OCI-M2 (cell line): Measurements from ENCODE around the gene ARG1.
"Not testable (repeated sequence)": the region's sequence is repeated elsewhere in the genome, so short reads cannot be mapped to it uniquely, and the experiment has no call there.

Experiments used
- DNase-seq: peaks from one replicate; lab custom pipeline; 2025; ENCODE audit not compliant: unreplicated experiment; lab: John Stamatoyannopoulos, UW

The ARG1 gene

GRCh38 chr6:131572686-131573415 is at the start of gene ARG1:
TSS of gene ARG1 (plus strand) at chr6:131573226. CDS start at chr6:131573283, 57 bp downstream.
- no peak for DNase-seq

DNA sequence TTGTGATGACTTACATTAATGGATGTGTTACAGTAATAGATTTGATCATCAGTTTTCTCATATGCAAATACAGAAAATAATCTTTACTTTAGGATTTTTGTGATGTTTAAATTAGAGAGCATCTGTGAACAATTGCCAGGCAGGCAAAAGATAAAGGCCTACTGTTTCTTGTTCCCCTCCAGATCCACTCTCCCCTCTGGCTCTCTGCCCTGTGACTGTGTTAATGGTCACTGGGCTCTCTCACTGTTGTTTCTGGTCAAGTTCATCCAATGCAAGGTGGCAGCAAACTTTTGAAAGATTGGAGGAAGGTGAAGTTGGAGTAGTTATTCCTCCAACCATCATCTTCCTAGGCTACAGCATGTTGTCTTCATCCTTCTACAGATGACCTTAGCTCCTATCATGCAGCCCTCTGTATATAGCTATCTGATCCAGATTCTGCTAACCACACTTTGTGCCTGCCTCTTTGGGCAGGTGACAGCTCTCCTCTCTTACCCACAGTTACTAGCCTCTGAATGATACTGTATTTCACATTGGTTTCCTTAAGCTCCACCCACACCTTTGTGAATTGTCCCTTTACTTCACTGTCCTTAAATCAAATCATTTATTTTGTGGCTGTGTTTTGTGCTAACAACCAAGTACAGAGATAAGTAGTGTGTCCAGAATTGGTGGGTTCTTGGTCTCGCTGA is 48.9 kb upstream of the ARG1 start:
- no peak for DNase-seq

DNA sequence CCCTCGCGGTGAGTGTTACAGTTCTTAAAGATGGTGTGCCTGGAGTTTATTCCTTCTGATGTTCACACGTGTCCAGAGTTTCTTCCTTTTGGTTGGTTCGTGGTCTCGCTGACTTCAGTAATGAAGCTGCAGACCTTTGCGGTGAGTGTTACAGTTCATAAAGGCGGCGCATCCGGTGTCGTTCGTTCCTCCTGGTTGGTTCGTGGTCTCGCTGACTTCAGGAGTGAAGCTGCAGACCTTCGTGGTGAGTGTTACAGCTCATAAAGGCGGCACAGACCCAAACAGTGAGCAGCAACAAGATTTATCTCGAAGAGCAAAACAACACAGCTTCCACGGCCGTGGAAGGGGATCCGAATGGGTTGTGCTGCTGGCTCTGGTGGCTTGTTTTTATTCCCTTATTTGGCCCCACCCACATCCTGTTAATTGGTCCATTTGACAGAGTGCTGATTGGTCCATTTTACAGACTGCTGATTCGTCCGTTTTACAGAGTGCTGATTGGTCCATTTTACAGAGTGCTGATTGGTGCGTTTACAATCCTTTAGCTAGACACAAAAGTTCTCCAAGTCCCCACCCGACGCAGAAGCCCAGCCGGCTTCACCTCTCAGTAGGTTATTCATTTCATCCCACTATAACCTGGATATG is 48.2 kb upstream of the ARG1 start:
- no peak for DNase-seq

- not testable (repeated sequence) for DNase-seq
Measured at GRCh38 chr6:131530936-131531335, 42.1 kb upstream of the ARG1 start.

- not testable (repeated sequence) for DNase-seq
Measured at GRCh38 chr6:131531681-131532080, 41.3 kb upstream of the ARG1 start.

DNA sequence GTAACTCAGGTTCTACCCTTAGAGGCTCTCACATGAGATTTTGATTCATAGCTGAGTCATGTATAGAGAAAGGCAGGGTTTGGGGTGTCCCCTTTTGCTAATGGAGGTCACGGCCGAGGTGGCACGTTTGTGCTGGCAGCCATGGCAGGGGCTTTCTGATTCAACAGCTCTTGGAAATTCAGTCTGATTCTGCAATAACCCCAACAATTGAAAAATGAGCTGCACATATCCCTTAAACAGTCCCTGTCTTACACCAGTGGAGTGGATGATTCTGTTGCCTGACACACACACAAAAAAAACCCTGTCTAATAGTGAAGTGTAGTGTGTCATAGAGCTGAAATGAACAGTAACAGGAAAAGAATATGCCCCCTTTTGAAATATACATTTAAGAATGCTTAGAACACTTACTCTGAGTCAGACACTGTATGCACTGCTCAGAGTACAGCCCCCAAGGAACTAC is 40.4 kb upstream of the ARG1 start:
- DNase-seq, result no peak

GRCh38 chr6:131538615-131539014 is 34.4 kb upstream of the ARG1 start:
- DNase-seq, result not testable (repeated sequence)

GRCh38 chr6:131545317-131545716 is 27.7 kb upstream of the ARG1 start:
- no peak for DNase-seq

DNA sequence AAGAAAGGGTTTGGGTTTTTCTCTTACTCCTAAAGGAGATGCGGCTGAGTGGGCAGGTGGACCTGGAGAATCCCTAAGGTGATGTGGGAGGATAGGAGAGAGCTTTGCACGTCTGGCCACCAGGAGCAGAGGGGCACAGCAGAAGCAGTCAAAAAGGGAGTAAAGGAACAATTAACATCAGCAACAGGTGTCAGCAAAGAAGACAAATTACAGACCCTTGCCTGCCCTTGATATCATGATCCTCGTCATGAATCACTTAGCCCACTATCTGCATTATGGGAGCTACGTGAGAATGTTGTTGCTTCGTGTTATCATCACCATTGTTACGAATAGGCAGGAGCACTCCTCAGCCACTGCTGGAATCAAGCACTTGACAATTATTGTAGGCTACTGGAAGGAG is 25.5 kb upstream of the ARG1 start:
- DNase-seq, result no peak

- DNase-seq, result no peak
Measured at GRCh38 chr6:131548441-131548840, 24.6 kb upstream of the ARG1 start.

DNA sequence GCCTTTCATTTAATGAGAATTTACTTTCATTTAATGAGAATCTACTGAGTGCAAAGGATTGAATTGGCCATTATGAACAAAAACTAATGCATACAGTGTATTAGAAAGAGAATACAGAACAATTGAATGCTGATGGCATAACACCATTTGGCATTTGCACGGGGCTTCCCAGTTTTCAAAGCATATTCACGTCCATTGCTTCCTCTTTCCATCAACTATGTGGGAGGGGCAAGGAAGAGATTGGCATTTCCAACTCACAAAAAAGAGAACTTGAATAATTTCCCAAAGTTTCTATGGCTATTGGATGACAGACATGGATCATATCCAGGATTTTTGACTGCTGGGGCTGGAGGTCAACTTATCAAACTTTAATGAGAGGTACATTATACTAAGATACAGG is 23.2 kb upstream of the ARG1 start:
- no peak for DNase-seq

DNA sequence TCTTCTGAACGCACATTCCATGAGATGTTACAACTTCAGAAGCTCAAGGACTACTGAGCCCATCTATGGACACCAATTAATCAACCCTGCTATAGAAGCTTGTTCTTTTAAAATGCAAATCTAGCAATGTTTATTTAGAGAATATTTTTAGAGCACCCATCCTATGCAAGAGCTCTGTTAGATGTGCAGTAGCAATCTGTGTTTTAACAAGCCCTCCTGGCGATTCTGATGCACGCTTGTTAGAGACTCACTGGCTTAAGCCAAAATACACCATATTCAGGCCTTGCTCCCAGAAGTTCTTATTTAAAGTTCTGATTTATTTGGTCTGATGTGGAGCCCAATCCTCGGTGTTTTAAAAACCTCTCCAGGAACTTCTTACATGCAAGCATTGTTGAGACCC is 21.1 kb upstream of the ARG1 start:
- DNase-seq, result no peak

- DNase-seq, result no peak
Measured at GRCh38 chr6:131552572-131552971, 20.5 kb upstream of the ARG1 start.

- DNase-seq, result no peak
Measured at GRCh38 chr6:131555992-131556391, 17.0 kb upstream of the ARG1 start.

DNA sequence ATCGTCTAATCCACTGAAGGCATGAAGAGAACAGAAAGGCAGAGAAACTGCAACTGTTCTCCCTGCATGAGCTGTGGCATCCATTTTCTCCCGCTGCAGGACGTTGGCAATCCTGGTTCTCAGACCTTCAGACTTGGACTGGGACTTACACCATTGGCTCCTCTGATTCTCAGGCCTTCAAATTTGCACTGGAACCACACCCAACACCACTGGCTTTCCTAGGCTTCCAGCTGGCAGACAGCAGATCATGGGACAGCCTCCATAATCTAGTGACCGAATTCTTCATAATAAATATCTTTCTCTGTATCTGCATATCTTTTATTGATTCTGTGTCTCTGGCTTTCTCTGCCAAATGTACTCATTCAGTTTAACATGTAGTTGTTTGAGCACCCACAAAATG is 14.1 kb upstream of the ARG1 start:
- no peak for DNase-seq

DNA sequence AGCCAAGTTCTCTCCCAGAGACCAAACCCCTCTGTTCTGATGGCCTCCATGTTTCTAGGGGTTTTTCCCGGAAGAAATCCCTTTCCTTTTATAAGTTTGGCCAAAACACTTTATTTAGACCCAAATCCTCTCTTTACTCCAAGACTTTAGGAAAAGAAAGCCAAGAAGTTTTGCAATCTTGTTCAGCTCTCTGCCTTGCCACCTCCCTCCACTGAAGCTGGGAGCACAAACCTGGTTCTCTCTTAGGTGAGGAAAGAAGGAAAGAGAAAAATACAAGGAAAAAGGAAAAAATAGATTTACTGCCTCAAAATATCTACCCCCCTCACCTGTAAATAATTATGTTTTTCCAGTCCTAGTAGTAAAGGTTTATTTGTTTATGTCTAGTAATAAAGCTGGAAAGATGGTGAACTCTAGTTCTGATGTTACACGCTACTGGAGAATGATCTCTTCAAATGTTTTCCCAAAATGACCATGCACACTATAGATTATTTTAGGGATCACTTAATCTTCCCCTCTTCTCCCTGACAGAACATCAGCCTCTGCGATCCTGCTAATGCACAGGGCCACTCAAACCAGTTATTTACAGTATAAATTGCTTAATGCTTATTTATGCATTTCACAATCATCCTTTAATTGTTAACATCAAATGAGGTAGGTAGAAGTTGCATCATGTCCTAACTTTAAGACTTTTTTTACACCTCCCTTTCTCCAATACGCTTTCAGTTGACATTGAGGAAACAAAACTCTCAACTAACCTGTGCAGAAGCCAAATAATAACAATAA is 10.9 kb upstream of the ARG1 start:
- no peak for DNase-seq

DNA sequence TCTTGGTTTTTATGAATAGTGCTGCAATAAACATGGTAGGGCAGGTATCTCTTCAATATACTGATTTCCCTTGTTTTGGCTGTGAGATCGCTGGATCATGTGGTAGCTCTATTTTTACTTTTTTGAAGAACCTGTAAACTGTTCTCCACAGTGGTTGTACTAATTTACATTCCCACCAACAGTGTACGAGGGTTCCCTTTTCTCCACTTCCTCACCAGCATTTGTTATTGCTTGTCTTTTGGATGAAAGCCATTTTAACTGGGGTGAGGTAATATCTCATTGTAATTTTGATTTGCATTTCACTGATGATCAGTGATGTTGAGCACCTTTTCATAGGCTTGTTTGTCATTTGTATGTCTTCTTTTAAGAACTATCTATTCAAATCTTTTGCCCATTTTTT is 8.0 kb upstream of the ARG1 start:
- no peak for DNase-seq

GRCh38 chr6:131568726-131569125 is 4.3 kb upstream of the ARG1 start:
- DNase-seq, result no peak

DNA sequence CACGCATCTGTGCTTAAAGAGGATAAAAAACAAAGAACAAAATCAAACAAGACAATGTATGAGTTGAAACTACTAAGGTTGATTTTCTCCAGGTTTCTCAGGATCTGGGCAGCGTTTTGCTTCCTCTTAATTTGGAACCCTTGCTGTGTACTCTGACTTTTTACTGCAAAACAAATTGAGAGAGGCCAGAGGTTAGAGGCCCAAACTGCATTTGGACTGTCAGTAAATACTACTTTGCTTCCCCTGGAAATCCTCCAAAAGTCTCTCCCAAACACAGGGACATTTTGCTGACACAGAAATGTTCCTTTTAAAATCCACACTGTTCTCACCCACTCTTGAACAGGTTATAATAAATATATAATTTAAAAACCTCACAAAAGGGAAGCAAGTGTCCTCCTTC is 1.1 kb downstream of the ARG1 start:
- DNase-seq, result no peak

- DNase-seq, result no peak
Measured at GRCh38 chr6:131574686-131575085, 1.7 kb downstream of the ARG1 start.

DNA sequence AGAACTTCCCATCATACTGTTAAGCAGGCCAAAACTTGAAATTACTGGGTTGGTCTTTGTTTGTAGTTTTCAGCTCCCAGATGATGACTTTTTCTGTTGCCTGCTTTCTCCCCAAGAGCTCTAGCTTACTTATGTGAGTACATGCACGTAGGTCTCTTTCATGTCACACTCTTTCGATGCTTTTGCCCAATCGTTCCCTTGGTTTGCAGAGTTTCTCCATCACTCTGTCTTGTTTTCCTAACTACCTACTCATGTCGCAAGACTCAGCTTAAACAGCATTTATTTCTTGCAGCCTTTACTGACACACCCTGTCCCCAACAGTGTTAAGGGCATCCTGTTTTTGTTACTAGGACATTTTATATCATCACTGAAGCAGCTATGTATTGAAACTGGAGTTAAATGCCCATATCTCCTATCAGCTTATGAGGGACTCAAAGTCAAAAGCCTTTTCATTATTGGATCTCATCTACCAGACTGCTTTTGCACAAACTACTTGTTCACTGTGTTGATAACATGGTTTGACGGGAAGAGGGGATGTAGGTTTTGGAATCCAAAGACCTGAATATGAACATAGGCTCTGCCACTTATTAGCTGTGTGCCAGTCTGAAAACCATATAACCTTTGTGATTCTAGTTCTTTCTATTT is 2.9 kb downstream of the ARG1 start:
- DNase-seq, result no peak
